ENCODE data around the gene LMBR1L. TPM values are rescaled to one million over a fixed set of nuclear protein-coding genes. Genes with fewer than 3 reads are reported as not detected.

The LMBR1L gene
- total and polyA plus RNA-seq, 10 of the 15 experiments (the other 5 are each of a cell fraction or from before 2014, with no cell fraction given), result 2.1 to 42.6 (median 20.0) TPM

DNA sequence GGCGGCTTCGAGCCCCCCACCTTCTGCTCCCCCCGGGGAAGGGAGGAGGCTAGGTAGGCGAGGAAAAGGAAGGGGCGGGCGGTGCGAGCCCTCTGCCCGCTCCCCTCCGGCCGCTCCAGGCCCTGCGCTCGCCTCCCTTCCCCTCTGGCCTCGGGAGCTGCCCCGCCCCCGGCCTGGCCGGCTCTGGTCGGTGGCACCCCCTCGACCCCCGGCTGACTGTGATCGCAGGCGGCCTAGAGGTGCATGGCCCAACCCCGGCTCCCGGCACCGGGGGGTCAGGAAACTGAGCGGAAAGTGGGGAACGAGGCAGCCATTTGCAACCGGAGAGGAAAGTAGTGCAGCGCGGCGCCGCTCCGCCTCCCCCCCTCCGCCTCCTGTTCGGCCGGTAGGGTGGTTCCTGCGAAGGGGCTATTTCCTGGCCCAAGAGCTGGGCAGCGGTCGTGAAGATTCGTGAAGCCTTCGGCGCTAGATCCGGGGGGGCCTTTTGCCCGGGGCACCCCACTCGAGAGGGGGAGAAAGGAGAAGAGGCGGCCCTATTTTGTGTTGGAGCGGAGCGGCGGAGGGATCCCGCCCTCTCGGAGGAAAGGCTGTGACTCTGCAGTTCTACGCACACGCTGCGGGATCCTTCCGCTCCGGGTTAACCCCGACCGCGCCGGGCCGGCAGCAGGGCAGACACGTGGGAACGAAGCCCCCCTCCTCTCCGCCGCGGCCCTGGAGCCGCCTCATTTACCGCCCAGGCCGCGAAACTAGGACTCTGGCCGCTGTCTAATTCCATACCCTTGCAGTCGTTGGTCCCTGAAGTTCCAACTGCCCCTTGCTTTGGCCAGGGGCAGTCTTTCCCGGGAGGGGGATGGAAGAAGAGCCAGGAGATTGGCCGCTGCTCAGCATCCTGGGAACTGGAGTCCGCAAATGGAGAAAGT is 50.1 kb downstream of the LMBR1L start, which contains the start of gene KMT2D (continued):
- TF ChIP-seq HDGF (IDR thresholded peaks at IDR 0.05) (0 out of 2 replicates have a peak, but pooled peaks have one; percentile 31), TCF12 (IDR thresholded peaks at IDR 0.05; ENCODE audit: low read depth, low read length) (peak; percentile 16; the same call in 1 of the 2 replicates), STAT3 (IDR thresholded peaks at IDR 0.05; ENCODE audit: low read depth, low read length) (no peak), ASH2L (IDR thresholded peaks at IDR 0.05; ENCODE audit: borderline replicate concordance, low read depth) (no peak), SREBF1 (IDR thresholded peaks at IDR 0.05; ENCODE audit: low read length) (no peak), SUPT20H (IDR thresholded peaks at IDR 0.05; ENCODE audit: borderline replicate concordance, control insufficient read depth, low read depth, low read length) (no peak), SP1 (IDR thresholded peaks at IDR 0.05; ENCODE audit: low read depth, low read length) (peak; percentile 71), ZNF207 (IDR thresholded peaks at IDR 0.05; ENCODE audit: borderline replicate concordance) (peak; percentile 81; the same call in 1 of the 2 replicates), ETV6 (conservative IDR thresholded peaks at IDR 0.05 in 1 of 2, IDR thresholded peaks at IDR 0.05 in 1 of 2; ENCODE audit: borderline replicate concordance in 1 of 2, low read depth in 1 of 2) (no peak; a peak in 1 of 4 replicates), SRF (IDR thresholded peaks at IDR 0.05; ENCODE audit: low read depth in 2 of 2, low read length in 2 of 2) (peak in 1 of 2 experiments; percentile 65; a peak in 1 of 4 replicates), SREBF2 (IDR thresholded peaks at IDR 0.05; ENCODE audit: low read length) (no peak)
- TF ChIP-seq, protein P1, sequence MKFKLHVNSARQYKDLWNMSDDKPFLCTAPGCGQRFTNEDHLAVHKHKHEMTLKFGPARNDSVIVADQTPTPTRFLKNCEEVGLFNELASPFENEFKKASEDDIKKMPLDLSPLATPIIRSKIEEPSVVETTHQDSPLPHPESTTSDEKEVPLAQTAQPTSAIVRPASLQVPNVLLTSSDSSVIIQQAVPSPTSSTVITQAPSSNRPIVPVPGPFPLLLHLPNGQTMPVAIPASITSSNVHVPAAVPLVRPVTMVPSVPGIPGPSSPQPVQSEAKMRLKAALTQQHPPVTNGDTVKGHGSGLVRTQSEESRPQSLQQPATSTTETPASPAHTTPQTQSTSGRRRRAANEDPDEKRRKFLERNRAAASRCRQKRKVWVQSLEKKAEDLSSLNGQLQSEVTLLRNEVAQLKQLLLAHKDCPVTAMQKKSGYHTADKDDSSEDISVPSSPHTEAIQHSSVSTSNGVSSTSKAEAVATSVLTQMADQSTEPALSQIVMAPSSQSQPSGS (IDR thresholded peaks at IDR 0.05; ENCODE audit: low read length), result no peak
- TF ChIP-seq, protein P2, sequence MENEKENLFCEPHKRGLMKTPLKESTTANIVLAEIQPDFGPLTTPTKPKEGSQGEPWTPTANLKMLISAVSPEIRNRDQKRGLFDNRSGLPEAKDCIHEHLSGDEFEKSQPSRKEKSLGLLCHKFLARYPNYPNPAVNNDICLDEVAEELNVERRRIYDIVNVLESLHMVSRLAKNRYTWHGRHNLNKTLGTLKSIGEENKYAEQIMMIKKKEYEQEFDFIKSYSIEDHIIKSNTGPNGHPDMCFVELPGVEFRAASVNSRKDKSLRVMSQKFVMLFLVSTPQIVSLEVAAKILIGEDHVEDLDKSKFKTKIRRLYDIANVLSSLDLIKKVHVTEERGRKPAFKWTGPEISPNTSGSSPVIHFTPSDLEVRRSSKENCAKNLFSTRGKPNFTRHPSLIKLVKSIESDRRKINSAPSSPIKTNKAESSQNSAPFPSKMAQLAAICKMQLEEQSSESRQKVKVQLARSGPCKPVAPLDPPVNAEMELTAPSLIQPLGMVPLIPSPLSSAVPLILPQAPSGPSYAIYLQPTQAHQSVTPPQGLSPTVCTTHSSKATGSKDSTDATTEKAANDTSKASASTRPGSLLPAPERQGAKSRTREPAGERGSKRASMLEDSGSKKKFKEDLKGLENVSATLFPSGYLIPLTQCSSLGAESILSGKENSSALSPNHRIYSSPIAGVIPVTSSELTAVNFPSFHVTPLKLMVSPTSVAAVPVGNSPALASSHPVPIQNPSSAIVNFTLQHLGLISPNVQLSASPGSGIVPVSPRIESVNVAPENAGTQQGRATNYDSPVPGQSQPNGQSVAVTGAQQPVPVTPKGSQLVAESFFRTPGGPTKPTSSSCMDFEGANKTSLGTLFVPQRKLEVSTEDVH (IDR thresholded peaks at IDR 0.05; ENCODE audit: low read depth, partially characterized antibody), result peak; percentile 86
- TF ChIP-seq, protein P3, sequence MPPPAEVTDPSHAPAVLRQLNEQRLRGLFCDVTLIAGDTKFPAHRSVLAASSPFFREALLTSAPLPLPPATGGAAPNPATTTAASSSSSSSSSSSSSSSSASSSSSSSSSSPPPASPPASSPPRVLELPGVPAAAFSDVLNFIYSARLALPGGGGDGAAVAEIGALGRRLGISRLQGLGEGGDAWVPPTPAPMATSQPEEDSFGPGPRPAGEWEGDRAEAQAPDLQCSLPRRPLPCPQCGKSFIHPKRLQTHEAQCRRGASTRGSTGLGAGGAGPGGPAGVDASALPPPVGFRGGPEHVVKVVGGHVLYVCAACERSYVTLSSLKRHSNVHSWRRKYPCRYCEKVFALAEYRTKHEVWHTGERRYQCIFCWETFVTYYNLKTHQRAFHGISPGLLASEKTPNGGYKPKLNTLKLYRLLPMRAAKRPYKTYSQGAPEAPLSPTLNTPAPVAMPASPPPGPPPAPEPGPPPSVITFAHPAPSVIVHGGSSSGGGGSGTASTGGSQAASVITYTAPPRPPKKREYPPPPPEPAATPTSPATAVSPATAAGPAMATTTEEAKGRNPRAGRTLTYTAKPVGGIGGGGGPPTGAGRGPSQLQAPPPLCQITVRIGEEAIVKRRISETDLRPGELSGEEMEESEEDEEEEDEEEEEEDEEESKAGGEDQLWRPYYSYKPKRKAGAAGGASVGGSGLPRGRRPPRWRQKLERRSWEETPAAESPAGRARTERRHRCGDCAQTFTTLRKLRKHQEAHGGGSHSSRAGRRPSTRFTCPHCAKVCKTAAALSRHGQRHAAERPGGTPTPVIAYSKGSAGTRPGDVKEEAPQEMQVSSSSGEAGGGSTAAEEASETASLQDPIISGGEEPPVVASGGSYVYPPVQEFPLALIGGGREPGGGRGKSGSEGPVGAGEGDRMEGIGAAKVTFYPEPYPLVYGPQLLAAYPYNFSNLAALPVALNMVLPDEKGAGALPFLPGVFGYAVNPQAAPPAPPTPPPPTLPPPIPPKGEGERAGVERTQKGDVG (CRISPR knock-in tag; IDR thresholded peaks at IDR 0.05), result no peak
- TF ChIP-seq, protein P4, sequence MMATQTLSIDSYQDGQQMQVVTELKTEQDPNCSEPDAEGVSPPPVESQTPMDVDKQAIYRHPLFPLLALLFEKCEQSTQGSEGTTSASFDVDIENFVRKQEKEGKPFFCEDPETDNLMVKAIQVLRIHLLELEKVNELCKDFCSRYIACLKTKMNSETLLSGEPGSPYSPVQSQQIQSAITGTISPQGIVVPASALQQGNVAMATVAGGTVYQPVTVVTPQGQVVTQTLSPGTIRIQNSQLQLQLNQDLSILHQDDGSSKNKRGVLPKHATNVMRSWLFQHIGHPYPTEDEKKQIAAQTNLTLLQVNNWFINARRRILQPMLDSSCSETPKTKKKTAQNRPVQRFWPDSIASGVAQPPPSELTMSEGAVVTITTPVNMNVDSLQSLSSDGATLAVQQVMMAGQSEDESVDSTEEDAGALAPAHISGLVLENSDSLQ (IDR thresholded peaks at IDR 0.05), result 0 out of 2 replicates have a peak, but pooled peaks have one; percentile 9
- TF ChIP-seq, protein P5, sequence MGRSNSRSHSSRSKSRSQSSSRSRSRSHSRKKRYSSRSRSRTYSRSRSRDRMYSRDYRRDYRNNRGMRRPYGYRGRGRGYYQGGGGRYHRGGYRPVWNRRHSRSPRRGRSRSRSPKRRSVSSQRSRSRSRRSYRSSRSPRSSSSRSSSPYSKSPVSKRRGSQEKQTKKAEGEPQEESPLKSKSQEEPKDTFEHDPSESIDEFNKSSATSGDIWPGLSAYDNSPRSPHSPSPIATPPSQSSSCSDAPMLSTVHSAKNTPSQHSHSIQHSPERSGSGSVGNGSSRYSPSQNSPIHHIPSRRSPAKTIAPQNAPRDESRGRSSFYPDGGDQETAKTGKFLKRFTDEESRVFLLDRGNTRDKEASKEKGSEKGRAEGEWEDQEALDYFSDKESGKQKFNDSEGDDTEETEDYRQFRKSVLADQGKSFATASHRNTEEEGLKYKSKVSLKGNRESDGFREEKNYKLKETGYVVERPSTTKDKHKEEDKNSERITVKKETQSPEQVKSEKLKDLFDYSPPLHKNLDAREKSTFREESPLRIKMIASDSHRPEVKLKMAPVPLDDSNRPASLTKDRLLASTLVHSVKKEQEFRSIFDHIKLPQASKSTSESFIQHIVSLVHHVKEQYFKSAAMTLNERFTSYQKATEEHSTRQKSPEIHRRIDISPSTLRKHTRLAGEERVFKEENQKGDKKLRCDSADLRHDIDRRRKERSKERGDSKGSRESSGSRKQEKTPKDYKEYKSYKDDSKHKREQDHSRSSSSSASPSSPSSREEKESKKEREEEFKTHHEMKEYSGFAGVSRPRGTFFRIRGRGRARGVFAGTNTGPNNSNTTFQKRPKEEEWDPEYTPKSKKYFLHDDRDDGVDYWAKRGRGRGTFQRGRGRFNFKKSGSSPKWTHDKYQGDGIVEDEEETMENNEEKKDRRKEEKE (IDR thresholded peaks at IDR 0.05), result no peak

Data from GM12878 (cell line).